ENCODE data around the gene PLEKHM2. TPM values are rescaled to one million over a fixed set of nuclear protein-coding genes. Genes with fewer than 3 reads are reported as not detected.

Gene PLEKHM2
- polyA plus RNA-seq, 1 donor (not counting 4 experiments of a cell fraction or from before 2014, with no cell fraction given) = 30.0 TPM

DNA sequence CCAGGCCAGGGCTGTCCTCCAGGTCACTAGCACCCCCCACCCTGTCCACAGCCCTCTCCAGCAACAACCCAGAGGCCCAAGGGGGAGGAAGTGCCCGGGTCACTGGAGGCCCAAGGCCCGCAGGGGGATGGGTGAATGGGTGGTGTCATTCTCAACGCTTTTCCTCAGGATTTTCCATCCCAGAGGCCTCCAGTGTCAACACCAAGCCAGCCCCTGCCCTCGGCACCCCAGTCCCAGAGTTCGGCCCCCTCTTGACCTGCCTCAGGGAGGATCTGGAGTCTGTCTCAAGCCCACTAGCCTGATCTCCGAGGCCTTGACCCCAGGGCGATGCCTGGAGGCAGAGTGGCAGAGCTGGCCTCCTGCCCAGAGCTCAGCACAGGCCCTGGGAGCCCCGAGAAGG lies 63.3 kb downstream of the PLEKHM2 start:
- H3K9me3 ChIP-seq (ENCODE audit: control insufficient read depth, low read depth, low read length) = no peaks in the 10 kb centered on the region
- H2AFZ ChIP-seq (ENCODE audit: control insufficient read depth, low read length) = no peak overlapping the region
- no peaks in the 10 kb centered on the region for H3K79me2 ChIP-seq (ENCODE audit: control insufficient read depth, insufficient read depth, low read length)
- FAIRE-seq (no peak), DNase-seq (ENCODE audit: low read depth, low spot score) (no peak)
- H3K36me3 ChIP-seq (ENCODE audit: control insufficient read depth in 2 of 2, extremely low read depth in 1 of 2, insufficient read depth in 2 of 2, low read length in 2 of 2) = no peaks in the 10 kb centered on the region
- no peak overlapping the region for H3K9ac ChIP-seq (ENCODE audit: control insufficient read depth, extremely low read depth, insufficient read depth, low read length)
- no peaks in the 10 kb centered on the region for H3K27me3 ChIP-seq (ENCODE audit: control insufficient read depth, extremely low read depth, insufficient read depth, low read length)
- no peak overlapping the region for H3K27ac ChIP-seq (ENCODE audit: control insufficient read depth, insufficient read depth, low read length)
- H3K4me1 ChIP-seq (ENCODE audit: control insufficient read depth, extremely low read depth, insufficient read depth, low read length) = no peaks in the 10 kb centered on the region
- no peaks in the 10 kb centered on the region for H4K20me1 ChIP-seq (ENCODE audit: control insufficient read depth, extremely low read depth, insufficient read depth, low read length)
- no peak overlapping the region for H3K4me2 ChIP-seq (ENCODE audit: control insufficient read depth, extremely low read depth, insufficient read depth, low read depth, low read length)
- dilution Hi-C loops (cut with MboI; ENCODE audit: extremely low pct_ligation_motif_present, low sequenced_read_pairs) = no loop called here
- TF ChIP-seq, protein P1, sequence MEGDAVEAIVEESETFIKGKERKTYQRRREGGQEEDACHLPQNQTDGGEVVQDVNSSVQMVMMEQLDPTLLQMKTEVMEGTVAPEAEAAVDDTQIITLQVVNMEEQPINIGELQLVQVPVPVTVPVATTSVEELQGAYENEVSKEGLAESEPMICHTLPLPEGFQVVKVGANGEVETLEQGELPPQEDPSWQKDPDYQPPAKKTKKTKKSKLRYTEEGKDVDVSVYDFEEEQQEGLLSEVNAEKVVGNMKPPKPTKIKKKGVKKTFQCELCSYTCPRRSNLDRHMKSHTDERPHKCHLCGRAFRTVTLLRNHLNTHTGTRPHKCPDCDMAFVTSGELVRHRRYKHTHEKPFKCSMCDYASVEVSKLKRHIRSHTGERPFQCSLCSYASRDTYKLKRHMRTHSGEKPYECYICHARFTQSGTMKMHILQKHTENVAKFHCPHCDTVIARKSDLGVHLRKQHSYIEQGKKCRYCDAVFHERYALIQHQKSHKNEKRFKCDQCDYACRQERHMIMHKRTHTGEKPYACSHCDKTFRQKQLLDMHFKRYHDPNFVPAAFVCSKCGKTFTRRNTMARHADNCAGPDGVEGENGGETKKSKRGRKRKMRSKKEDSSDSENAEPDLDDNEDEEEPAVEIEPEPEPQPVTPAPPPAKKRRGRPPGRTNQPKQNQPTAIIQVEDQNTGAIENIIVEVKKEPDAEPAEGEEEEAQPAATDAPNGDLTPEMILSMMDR (optimal IDR thresholded peaks at IDR 0.05 in 1 of 3, IDR thresholded peaks at IDR 0.05 in 1 of 3, conservative IDR thresholded peaks at IDR 0.05 in 1 of 3; ENCODE audit: extremely low read depth in 1 of 3, insufficient read depth in 2 of 3, low read length in 3 of 3) = no peak
- TF ChIP-seq EZH2 (IDR thresholded peaks at IDR 0.05; ENCODE audit: low read length) = no peak
- H3K9me1 ChIP-seq (ENCODE audit: control insufficient read depth, extremely low read depth, insufficient read depth, low read length) = no peaks in the 10 kb centered on the region
- no peak overlapping the region for H3K4me3 ChIP-seq (ENCODE audit: control insufficient read depth in 2 of 3, extremely low read depth in 1 of 3, insufficient read depth in 2 of 3, low read depth in 1 of 3, low read length in 3 of 3)

DNA sequence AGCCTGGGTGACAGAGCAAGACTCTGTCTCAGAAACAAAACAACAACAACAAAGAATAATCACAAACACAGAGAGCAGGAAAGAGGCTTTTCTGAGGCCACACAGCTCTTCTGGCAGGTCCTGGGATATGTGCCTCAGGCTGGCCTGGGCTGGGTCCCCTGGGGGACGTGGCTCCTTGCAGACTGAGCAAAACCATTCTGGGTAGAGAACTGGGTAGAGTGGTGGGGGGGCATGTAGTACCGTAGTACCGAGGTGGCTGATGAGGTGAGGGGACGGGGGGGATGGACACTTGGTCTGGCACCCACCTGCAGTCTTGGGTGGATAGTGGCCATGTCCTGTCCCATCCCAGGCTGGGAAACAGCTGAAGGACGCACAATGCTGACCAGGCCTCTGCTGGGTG lies 64.1 kb downstream of the PLEKHM2 start:
- no peak overlapping the region for H3K27ac ChIP-seq (ENCODE audit: control insufficient read depth, insufficient read depth, low read length)
- no peak for DNase-seq (ENCODE audit: low read depth, low spot score)
- H2AFZ ChIP-seq (ENCODE audit: control insufficient read depth, low read length) = no peak overlapping the region
- no peak for FAIRE-seq
- H4K20me1 ChIP-seq (ENCODE audit: control insufficient read depth, extremely low read depth, insufficient read depth, low read length) = no peaks in the 10 kb centered on the region
- TF ChIP-seq, protein P1 (optimal IDR thresholded peaks at IDR 0.05 in 1 of 3, IDR thresholded peaks at IDR 0.05 in 1 of 3, conservative IDR thresholded peaks at IDR 0.05 in 1 of 3; ENCODE audit: extremely low read depth in 1 of 3, insufficient read depth in 2 of 3, low read length in 3 of 3) = no peak
- no peak for TF ChIP-seq EZH2 (IDR thresholded peaks at IDR 0.05; ENCODE audit: low read length)
- no peaks in the 10 kb centered on the region for H3K27me3 ChIP-seq (ENCODE audit: control insufficient read depth, extremely low read depth, insufficient read depth, low read length)
- dilution Hi-C loops (cut with MboI; ENCODE audit: extremely low pct_ligation_motif_present, low sequenced_read_pairs) = no loop called here
- H3K9ac ChIP-seq (ENCODE audit: control insufficient read depth, extremely low read depth, insufficient read depth, low read length) = no peak overlapping the region
- H3K79me2 ChIP-seq (ENCODE audit: control insufficient read depth, insufficient read depth, low read length) = no peaks in the 10 kb centered on the region
- no peaks in the 10 kb centered on the region for H3K9me1 ChIP-seq (ENCODE audit: control insufficient read depth, extremely low read depth, insufficient read depth, low read length)
- H3K4me2 ChIP-seq (ENCODE audit: control insufficient read depth, extremely low read depth, insufficient read depth, low read depth, low read length) = no peak overlapping the region
- H3K36me3 ChIP-seq (ENCODE audit: control insufficient read depth in 2 of 2, extremely low read depth in 1 of 2, insufficient read depth in 2 of 2, low read length in 2 of 2) = no peaks in the 10 kb centered on the region
- no peak overlapping the region for H3K4me3 ChIP-seq (ENCODE audit: control insufficient read depth in 2 of 3, extremely low read depth in 1 of 3, insufficient read depth in 2 of 3, low read depth in 1 of 3, low read length in 3 of 3)
- no peaks in the 10 kb centered on the region for H3K4me1 ChIP-seq (ENCODE audit: control insufficient read depth, extremely low read depth, insufficient read depth, low read length)
- no peaks in the 10 kb centered on the region for H3K9me3 ChIP-seq (ENCODE audit: control insufficient read depth, low read depth, low read length)

Measured in keratinocyte (primary cell).